Measurements from ENCODE around the gene TRMT112.

TRMT112 gene

DNA sequence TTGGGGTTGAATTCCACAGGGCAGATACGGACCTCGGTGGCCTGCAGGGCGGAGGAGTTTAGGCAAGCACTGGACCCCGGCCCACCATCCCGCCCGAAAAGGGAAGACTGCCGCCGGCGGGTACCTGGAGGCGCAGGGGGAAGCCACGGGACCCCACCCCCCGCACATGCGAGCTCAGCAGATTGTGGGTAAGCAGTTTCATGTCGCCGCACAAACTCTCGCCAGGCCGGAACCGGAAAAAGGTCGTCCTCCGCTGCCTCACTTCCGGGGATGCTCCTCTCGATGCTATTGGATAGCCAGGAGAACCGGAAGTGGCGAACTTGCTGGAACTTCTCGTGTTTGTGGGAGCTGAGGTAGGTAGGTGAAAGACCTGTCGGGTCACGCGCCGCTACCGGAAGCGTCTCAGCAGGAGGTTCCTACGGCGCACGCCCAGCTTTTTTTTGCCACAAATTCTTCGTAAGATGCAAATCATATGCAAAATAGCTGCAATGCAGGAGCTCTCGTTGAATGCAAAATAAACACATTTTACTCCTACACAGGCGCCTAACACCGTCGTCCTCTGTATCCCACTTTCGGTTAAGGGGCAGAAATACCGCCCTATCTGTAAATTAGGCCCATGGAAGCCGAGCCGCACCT, at the start of gene TRMT112:
Gene TRMT112, minus strand, starts transcription at position 235 of the 636 bp plus-strand sequence. Its CDS starts 33 bp downstream, at position 202.
- DNase-seq, result peak; percentile 89

- DNase-seq, result no peak
Measured at GRCh38 chr11:64366751-64367150, 49.4 kb upstream of the TRMT112 start.

GRCh38 chr11:64364911-64365310, 47.6 kb upstream of the TRMT112 start:
- DNase-seq, result no peak

DNA sequence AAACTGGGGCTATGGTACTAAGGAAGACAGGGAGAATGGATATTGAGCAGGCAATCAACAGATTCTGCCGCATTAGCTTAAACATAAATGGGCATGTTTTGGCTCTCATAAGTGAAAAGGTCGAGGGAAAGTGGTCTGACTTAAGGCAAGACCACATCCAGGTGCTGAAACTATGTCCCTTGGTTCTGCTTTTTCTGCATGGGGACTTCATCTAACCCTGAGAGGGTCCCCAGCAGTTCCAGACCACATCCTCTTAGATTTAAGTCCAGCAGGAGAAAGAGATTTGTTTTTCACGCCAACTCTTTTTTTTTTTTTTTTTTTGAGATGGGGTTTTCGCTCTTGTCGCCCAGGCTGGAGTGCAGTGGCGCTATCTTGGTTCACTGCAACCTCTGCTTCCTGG, 47.1 kb upstream of the TRMT112 start:
- no peak for DNase-seq

DNA sequence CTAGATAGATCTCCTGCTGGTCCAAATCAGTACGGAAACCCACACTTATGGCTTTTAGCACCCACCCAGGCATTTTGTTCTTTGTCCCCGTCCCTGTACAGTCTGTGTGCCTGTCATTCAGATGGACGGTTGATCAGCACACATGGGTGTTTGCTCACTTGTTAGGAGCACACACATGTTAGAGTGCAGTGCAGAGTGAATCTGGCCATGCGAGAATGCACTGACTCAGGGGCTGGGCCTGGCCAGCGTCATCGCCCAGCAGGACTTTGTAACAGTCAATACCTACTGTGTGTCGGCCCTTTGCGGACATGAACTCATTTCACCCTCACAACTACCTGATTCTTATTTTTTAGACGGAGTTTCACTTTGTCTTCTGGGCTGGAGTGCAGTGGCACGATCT, 45.0 kb upstream of the TRMT112 start:
- DNase-seq, result no peak

DNA sequence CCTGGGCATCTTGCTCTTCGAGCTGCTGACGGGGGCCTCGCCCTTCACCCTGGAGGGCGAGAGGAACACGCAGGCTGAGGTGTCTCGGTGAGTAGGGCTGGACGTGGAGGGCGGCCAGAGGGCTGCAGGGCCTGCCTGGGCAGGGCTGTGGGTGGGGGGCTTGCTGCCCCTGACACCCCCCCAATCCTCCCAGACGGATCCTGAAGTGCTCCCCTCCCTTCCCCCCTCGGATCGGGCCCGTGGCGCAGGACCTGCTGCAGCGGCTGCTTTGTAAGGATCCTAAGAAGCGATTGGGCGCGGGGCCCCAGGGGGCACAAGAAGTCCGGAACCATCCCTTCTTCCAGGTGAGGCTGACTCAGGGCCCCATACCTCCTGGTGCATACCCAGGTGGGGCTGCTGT, 44.3 kb upstream of the TRMT112 start:
- no peak for DNase-seq

DNA sequence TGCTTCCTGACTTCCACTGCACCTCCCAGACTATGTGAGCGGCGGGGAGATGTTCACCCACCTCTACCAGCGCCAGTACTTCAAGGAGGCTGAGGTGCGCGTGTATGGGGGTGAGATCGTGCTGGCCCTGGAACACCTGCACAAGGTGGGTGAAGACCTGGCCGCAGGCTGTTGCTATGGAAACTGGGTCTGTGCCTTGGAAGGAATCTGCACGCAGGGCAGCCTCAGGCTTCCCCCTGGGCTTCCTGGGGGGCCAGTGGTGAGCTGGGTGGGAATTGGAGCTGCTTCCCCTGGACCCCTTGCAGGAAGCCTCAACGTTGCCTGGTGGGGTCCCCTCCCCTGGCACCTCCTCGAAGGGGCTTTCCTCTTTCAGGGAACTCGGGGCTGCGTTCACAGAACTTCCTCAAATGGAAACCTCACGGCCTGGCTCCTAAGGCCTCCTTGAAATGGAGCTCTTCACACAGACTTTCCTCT, 43.1 kb upstream of the TRMT112 start:
- no peak for DNase-seq

- no peak for DNase-seq
Measured at GRCh38 chr11:64359712-64360445, 42.5 kb upstream of the TRMT112 start.

DNA sequence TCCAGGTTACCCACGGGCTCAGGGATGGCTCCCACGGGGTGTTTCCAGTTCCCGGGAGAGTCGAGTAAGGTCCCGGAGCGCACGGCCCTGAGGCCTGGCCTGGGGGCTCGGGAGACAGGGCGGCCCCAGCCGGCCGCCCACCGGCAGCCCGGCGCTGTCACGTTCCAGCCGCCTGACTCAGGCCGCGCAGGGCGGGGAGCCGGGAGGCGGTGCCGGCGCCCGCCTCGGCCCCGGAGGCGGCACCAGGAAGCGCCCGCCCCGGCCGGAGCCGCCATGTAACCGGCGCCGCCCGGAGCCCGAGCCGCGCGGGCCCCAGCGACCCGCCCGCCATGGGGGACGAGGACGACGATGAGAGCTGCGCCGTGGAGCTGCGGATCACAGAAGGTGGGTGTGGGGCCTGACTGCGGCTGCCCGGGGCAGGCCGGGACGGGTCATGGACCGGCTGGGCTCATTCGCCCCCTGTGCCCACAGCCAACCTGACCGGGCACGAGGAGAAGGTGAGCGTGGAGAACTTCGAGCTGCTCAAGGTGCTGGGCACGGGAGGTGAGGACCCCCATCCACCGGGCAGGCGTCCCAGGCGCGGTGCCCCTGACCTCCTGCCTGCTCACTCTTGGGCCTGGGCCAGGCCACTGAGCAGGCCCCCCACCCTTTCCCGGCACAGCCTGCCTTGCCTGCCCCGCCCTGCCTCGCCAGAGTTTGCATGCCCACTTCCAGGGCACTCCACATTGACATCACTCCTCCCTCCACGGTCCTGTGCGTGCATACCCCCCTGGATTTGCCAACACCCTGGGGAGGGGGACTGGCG, 41.8 kb upstream of the TRMT112 start, which contains the start of gene RPS6KA4:
Gene RPS6KA4, plus strand, starts transcription at position 256 of the 805 bp plus-strand sequence. Its CDS starts 74 bp downstream, at position 330.
- no peak for DNase-seq

DNA sequence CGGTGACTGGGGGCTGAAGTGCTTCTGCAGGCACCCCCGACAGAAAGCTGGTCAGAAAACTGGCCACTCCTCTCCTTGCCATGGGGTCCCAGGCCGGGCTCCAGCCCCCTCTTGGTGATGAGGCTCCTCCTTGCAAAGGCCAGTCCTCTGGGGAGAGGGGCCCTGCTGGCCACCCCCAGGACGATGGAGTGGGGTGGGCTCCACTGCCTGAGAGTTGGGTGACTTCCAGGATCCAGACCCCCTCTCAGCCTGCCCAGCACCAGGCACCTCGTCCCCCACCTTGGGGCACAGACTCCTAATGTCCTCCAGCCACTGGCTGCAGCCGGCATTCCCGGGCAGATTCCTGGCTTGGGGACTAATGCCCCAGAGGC, 41.2 kb upstream of the TRMT112 start:
- DNase-seq, result no peak

DNA sequence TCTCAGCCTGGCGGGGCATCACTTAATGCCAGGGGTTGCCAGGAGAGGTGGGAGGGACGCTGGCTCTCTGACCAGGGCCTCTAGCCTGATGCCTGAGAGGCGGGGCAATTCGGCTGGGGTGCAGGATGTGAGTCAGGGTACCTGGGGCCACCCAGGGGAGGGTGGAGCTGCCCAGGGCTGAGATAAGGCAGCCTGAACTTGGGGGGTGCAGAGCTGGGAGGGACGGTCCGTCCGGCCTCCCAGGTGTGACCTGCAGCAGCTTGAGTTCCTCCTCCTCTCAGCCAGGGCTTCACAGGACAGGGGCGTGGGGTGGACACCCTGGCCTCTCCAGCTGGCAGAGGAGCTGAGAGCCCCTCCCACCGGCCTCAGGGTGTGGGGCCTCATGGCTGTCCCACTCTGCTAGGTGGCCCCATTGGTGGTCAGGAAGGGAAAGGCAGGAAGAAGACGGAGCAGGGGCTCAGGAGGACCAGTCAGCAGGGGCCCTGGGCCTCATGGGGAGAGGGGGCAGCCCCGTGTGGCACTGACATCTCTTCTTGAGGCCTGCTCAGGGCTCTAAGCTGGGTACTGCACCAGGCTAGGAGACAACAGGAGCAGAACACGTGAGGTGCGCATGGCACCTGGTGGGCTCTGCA, 40.7 kb upstream of the TRMT112 start:
- no peak for DNase-seq

DNA sequence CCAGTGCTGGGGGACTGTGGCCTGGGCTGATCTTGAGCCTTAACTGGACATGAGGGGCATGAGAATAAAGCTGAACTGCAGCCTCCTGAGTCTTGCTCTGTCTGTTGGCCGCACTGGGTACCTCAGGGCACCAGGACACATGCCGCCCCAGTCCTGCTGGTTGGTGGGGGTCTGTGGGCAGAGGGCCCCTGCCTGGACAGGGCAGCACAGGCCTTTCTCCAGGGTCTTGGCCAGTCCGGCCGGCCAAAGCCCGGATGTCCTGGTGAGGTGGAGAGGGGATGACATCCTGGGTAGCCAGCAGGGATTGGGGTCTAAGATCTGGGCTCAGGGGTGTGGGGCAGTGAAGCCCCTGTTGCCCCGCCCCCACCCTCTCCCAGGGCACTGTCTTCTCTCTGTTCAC, 40.1 kb upstream of the TRMT112 start:
- no peak for DNase-seq

GRCh38 chr11:64356498-64357411, 39.4 kb upstream of the TRMT112 start:
- no peak for DNase-seq

DNA sequence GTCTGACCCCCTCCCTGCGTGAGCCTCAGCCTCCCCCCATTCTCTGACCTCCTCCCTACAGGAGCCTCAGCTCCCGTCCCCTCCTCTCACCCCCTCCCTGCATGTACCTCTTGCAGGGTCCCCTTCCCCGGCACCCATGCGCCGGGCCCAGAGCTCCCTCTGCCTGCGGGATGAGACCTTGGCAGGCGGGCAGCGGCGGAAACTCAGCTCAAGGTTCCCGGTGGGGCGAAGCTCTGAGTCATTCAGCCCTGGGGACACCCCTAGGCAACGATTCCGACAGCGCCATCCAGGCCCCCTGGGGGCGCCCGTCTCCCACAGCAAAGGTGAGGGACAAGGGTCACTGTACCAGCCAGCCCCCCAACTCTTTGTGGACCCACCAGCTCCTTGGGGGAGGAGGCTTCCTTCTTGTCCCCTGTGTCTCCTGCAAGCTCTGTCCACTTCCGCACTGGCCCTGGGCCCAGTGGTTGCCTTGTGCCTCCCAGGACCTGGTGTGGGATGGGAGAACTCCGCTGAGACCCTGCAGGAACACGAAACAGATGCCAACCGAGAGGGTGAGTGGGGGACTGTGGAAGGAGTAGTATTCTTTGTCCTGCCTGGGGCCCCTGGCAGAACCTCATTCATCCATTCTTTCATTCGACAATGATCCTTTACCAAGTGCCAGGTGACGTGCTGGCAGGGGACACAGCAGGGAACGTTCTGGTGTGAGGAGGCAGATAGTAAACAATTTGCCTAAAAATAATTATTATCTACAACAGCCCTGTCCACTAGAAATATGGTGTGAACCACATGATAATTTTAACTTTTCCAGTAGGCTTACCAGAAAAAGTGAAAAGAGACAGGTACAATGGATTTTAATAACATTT, 38.0 kb upstream of the TRMT112 start:
- DNase-seq, result peak; percentile 65

- no peak for DNase-seq
Measured at GRCh38 chr11:64353715-64354506, 36.6 kb upstream of the TRMT112 start.

DNA sequence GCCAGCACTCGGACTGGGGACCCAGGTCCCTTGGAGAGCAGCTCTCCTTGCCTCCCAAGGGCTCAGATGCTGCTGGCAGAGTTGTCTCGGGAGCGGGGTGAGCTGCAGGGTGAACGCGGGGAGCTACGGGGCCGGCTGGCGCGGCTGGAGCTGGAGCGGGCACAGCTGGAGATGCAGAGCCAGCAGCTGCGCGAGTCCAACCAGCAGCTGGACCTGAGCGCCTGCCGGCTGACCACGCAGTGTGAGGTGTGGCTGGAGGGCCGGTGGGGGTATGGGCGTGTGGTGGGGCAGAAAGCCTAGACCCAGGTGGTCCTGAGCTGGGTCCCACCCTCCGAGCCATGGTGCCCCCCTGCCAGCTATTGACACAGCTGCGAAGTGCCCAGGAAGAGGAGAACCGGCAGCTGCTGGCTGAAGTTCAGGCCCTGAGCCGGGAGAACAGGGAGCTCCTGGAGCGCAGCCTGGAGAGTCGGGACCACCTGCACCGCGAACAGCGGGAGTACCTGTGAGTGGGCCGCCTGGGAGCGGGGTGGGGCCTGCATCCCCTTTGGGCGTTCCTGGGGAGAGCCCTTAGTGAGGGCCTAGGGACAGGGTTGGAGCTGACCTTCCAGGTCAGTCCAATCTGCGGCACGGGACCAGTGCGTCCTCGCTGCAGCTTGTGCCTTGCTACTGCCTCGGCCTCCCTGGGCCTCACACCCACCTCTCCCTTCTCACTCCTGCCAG, 35.8 kb upstream of the TRMT112 start:
- no peak for DNase-seq

DNA sequence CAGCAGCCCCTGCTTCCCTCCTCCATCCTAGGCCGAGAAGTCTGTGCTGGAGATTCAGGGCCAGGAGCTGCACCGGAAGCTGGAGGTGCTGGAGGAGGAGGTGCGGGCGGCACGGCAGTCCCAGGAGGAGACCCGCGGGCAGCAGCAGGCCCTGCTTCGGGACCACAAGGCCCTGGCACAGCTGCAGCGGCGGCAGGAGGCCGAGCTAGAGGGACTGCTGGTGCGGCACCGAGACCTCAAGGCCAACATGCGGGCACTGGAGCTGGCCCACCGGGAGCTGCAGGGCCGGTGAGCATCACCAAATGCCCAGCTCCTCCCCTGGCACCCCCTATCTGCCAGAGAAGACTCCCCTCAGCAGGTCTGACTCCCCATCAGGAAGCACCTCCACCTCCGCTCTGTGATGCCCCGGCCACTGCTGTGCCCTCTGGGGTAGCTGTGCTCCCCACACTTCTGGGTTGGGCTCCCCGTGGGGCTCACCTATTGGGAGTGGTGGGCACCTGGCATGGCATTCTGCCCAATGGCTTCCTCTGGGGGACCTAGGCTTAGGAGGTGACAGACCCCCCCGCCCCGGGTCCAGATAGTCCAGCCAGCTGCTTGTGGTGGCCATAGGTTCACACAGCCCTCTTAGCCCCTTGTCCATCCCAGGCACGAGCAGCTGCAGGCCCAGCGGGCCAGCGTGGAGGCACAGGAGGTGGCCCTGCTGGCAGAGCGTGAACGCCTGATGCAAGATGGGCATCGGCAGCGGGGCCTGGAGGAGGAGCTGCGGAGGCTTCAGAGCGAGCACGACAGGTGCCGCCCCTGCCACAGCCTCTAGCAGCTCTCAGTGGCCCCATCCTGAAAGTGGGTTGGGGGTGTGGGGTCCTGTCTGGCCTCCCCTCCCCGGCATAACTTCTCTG, 35.0 kb upstream of the TRMT112 start:
- no peak for DNase-seq

GRCh38 chr11:64351136-64351631, 33.8 kb upstream of the TRMT112 start:
- DNase-seq, result no peak

Data from NCI-H2107 (cell line).